Stimulated activated naive CD8-positive, alpha-beta T cell treated with anti-CD3 and anti-CD28 coated beads, Interleukin-15, amount 100 ng/mL, for 72 hours (primary cell): ENCODE results near the gene S1PR3.

ENCODE experiments used
- ATAC-seq: fragments of 150-1000 bp; cut with Tn5 transposase; 2 replicates; pipeline ENCODE4 v1.10.0; 2021; ENCODE audit warnings: mild to moderate bottlenecking, moderate library complexity
- DNase-seq, 2 donors: peaks; one replicate each; pipeline ENCODE4 v3.0.0; 2021 to 2022
- H3K27ac Mint-ChIP-seq, 2 donors: one replicate each; pipeline ENCODE4 v1.8.0; 2022; ENCODE audit warnings: mild to moderate bottlenecking in 2 of 2, mixed read lengths in 2 of 2, moderate library complexity in 2 of 2
- H3K27me3 Mint-ChIP-seq: one replicate; pipeline ENCODE4 v1.8.0; 2022; ENCODE audit warnings: mixed read lengths
- H3K4me1 Mint-ChIP-seq: one replicate; pipeline ENCODE4 v1.8.0; 2022; ENCODE audit warnings: mild to moderate bottlenecking, mixed read lengths
- H3K4me3 Mint-ChIP-seq, 2 donors: one replicate each; pipeline ENCODE4 v1.8.0; 2022; ENCODE audit warnings: mild to moderate bottlenecking in 2 of 2, mixed read lengths in 2 of 2, moderate library complexity in 1 of 2
- H3K9me3 Mint-ChIP-seq, 2 donors: one replicate each; pipeline ENCODE4 v1.8.0; 2022; ENCODE audit warnings: mixed read lengths in 2 of 2

The S1PR3 gene

DNA sequence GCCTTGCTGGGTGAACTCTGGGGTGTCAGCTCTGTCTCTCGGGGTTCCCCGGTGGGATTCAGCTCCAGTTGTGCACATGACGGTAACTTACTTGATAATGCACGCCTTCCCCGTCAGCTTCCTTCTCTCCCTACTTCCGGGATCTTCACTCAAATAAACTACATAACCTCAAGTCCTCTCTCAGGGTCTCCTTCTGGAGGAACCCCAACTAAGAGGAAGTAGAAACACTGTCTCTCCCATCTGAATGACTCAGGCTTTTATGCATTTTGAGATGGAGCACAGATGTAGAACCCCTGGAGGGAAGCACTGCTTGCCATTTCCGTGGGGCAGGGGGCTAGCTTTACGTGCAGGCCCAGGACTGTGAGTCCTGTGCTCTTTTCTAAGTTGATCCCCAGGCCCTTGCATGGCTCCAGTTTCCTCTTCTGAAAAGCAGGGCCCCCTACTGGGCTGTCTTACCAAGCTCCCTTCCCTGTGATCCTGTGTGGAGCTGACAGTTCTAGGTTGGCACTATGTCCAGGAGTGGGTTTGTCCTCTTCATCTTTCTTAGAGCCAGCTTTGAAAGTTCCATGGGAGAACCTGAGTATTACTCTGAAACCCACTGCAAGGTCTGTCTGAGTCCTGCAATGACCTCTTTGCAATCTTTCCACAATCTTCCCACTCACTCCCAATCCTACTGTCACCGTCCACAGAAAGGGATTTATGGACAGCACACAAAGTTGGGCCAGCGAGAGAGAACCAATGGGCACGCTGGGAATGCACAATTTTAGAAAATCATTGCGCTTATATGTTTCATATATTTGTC is 17.7 kb downstream of the S1PR3 start:
- Mint-ChIP-seq H3K4me3 (no peak overlapping the region), H3K9me3 (no peaks in the 10 kb centered on the region), H3K4me1 (no peaks in the 10 kb centered on the region), H3K27ac (no peak overlapping the region), H3K27me3 (peaks cover 20% of the 10 kb centered on the region)
- ATAC-seq (no peak), DNase-seq (no peak)

GRCh38 chr9:89009546-89009840 is 18.2 kb downstream of the S1PR3 start:
- ATAC-seq = no peak
- Mint-ChIP-seq H3K9me3 (no peaks in the 10 kb centered on the region), H3K4me1 (no peaks in the 10 kb centered on the region), H3K27ac (no peak overlapping the region), H3K4me3 (no peak overlapping the region), H3K27me3 (peaks cover 22% of the 10 kb centered on the region)
- no peak for DNase-seq

DNA sequence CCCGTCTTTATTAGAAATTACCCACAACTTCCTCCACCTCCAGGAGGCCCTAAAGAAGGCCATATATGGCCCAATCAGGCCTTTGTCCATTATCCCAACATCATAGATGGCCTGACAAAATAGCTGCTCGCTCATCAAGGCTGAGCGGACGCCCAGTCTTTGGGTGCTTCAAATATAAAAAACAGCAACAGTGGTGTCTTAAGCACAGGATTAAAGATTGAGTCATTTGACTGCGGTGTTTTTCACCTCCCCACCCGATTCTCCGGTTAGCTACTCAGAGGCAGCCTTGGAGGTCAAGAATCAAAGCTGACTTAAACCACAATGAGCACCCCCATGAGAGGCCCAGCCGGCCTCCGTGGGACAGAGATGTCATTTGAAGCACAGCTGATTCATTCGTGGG is 18.8 kb downstream of the S1PR3 start:
- H3K27me3 Mint-ChIP-seq = peaks cover 27% of the 10 kb centered on the region
- H3K27ac Mint-ChIP-seq = no peak overlapping the region
- no peaks in the 10 kb centered on the region for H3K4me1 Mint-ChIP-seq
- DNase-seq (no peak), ATAC-seq (no peak)
- H3K9me3 Mint-ChIP-seq = no peaks in the 10 kb centered on the region
- no peak overlapping the region for H3K4me3 Mint-ChIP-seq

DNA sequence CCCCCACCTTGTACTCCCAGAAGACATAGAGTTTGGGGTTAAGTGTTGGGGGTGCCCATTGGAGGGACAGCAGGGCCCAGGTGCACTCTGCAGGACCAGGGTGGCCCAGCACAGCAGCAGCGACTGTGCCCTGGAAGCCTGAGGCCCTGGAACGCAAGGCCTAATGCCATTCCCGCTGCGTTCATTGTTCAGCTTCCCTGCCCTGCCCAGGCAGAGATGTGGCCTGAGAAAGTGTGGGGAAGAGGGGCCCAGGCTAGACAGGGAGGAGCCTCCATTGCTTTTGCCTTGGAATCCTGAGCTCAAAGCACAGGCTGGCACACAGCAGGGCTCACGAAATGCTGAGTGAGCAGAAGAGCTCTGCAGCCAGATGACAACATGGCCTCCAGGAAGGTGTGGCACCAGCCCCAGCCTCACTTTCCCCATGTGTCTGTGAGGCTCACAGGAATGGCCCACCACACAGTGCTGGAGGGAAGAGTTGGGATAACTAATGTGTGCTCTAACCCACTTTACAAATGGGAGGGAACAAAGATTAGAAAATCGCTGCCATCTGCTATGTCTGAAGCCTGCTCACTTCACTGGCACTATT is 19.4 kb downstream of the S1PR3 start:
- no peak for ATAC-seq
- Mint-ChIP-seq H3K4me1 (no peaks in the 10 kb centered on the region), H3K4me3 (no peak overlapping the region), H3K9me3 (no peaks in the 10 kb centered on the region), H3K27me3 (peaks cover 32% of the 10 kb centered on the region), H3K27ac (no peak overlapping the region)
- DNase-seq = no peak

DNA sequence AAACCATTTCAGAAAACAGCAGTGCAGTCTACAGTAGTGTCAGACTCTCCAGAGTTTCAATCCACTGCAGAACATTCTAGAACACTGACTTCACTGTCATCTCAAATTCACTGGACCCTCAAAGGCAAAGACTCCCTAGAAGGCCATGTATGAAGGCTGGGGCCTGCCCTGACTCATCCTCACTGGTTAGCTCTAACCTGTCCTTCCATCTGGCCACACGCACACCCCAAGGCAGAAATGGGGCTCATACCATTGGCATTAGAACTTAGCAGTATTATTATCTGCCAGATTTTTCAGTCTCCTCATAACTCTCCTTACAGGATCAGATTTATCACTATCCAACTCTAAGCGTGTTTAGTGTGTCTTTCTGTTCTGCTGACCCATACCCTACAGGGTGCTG is 20.4 kb downstream of the S1PR3 start:
- H3K27me3 Mint-ChIP-seq = peaks cover 29% of the 10 kb centered on the region
- no peak for ATAC-seq
- no peak for DNase-seq
- H3K4me3 Mint-ChIP-seq = no peak overlapping the region
- no peaks in the 10 kb centered on the region for H3K9me3 Mint-ChIP-seq
- H3K4me1 Mint-ChIP-seq = no peaks in the 10 kb centered on the region
- no peak overlapping the region for H3K27ac Mint-ChIP-seq

DNA sequence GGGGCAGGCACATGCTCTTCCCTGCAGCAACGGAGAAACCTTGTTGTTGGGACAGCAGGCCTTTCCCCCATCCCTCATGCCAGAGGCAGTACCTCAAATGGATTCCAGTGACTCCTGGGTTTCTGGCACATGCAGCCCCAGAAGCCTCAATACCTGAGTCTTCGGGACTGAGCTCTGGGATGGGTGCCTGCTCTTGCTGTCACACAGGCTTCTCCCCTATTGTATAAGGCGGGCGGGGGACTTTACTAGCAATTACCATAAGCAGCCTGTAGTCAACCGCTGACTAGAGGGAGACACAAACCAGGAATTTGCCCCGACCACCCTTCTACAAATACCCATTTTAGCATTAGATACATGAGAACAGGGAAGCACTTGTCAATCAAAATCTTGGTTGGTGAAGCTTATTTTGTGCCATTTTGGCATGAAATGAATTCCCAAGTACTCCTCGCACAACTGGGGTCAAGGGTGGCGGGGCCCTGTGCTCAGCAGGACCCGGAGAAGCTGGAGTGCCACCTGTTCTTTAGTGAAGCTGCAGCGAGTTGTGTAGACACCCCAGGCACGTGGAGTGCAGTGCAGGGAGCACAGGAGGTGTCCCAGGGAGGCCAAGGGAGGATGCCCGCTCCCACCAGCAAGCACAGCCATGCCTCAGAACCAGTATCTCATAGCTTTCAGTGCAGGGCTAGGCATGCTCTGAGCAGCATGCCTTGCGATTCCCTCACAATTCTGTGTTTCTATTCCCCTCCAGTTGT is 21.2 kb downstream of the S1PR3 start:
- Mint-ChIP-seq H3K4me1 (no peaks in the 10 kb centered on the region), H3K4me3 (no peak overlapping the region), H3K9me3 (no peaks in the 10 kb centered on the region), H3K27me3 (peaks cover 25% of the 10 kb centered on the region), H3K27ac (no peak overlapping the region)
- DNase-seq = no peak
- ATAC-seq = no peak

DNA sequence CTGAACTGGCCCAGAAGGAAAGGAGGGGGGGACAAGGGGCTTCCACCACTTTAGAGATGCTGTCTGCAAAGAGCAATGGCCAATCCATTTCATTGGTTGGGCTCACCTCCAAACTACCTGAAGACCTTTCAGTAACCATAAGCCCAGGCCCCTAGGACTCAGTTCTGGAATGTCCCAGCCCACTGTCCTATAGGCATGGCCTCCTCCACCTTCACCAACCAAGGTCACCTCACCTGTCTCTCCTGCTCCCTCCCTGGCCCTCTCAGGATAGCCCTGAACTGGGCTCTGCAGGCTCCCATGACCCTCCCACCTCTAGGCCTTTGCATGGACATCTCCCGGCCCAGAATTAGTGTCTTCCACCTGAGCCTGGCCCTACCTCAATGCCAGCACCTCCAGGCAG is 22.4 kb downstream of the S1PR3 start:
- no peak for DNase-seq
- H3K4me3 Mint-ChIP-seq = no peak overlapping the region
- H3K9me3 Mint-ChIP-seq = no peaks in the 10 kb centered on the region
- no peak overlapping the region for H3K27ac Mint-ChIP-seq
- peaks cover 19% of the 10 kb centered on the region for H3K27me3 Mint-ChIP-seq
- H3K4me1 Mint-ChIP-seq = no peaks in the 10 kb centered on the region
- no peak for ATAC-seq

GRCh38 chr9:89014153-89014552 is 22.9 kb downstream of the S1PR3 start:
- Mint-ChIP-seq H3K27me3 (peaks cover 19% of the 10 kb centered on the region), H3K9me3 (no peaks in the 10 kb centered on the region), H3K4me1 (no peaks in the 10 kb centered on the region), H3K4me3 (no peak overlapping the region), H3K27ac (no peak overlapping the region)
- no peak for ATAC-seq
- no peak for DNase-seq

DNA sequence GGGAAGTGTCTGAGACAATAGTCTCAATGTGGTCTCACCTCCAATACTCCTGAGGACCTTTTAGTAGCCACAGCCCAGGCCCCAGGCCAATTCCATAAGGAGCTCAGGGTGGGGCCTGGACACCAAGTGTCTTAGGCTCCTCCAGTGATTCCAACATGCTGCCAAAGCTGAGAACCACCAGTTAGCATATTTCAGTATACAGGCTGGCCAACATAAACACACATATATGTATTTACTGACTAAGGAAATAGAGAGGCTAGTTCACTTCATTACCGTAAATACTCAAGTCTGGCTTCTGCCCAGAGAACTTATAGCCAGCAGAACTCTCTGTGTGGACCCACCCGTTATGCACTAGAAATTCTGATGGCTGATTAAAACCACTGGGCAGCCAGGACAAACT is 24.1 kb downstream of the S1PR3 start:
- ATAC-seq (no peak), DNase-seq (no peak)
- Mint-ChIP-seq H3K27ac (no peak overlapping the region), H3K4me1 (no peaks in the 10 kb centered on the region), H3K4me3 (no peak overlapping the region), H3K9me3 (no peaks in the 10 kb centered on the region), H3K27me3 (peaks cover 19% of the 10 kb centered on the region)

GRCh38 chr9:89020754-89021153 is 29.5 kb downstream of the S1PR3 start:
- ATAC-seq = no peak
- H3K4me3 Mint-ChIP-seq = no peak overlapping the region
- no peak overlapping the region for H3K27ac Mint-ChIP-seq
- peaks cover 0 to 9% of the 10 kb centered on the region in 2 donors for H3K9me3 Mint-ChIP-seq
- peaks cover 14% of the 10 kb centered on the region for H3K27me3 Mint-ChIP-seq
- DNase-seq = no peak
- no peaks in the 10 kb centered on the region for H3K4me1 Mint-ChIP-seq

GRCh38 chr9:89021154-89021803 is 30.0 kb downstream of the S1PR3 start:
- DNase-seq (no peak), ATAC-seq (no peak)
- Mint-ChIP-seq H3K4me1 (no peaks in the 10 kb centered on the region), H3K27ac (no peak overlapping the region), H3K4me3 (no peak overlapping the region), H3K9me3 (peaks cover 0 to 9% of the 10 kb centered on the region in 2 donors), H3K27me3 (peaks cover 11% of the 10 kb centered on the region)

GRCh38 chr9:89022001-89022759 is 30.9 kb downstream of the S1PR3 start:
- DNase-seq = no peak
- Mint-ChIP-seq H3K27me3 (peaks cover 20% of the 10 kb centered on the region), H3K27ac (no peak overlapping the region), H3K9me3 (peaks cover 0 to 9% of the 10 kb centered on the region in 2 donors), H3K4me1 (no peaks in the 10 kb centered on the region), H3K4me3 (no peak overlapping the region)
- no peak for ATAC-seq

GRCh38 chr9:89022902-89023301 is 31.6 kb downstream of the S1PR3 start:
- no peaks in the 10 kb centered on the region for H3K4me1 Mint-ChIP-seq
- peaks cover 27% of the 10 kb centered on the region for H3K27me3 Mint-ChIP-seq
- peaks cover 0 to 15% of the 10 kb centered on the region in 2 donors for H3K9me3 Mint-ChIP-seq
- H3K4me3 Mint-ChIP-seq = no peak overlapping the region
- no peak for ATAC-seq
- H3K27ac Mint-ChIP-seq = no peak overlapping the region
- DNase-seq = no peak

- no peak for ATAC-seq
- no peak overlapping the region for H3K27ac Mint-ChIP-seq
- peaks cover 33% of the 10 kb centered on the region for H3K27me3 Mint-ChIP-seq
- no peaks in the 10 kb centered on the region for H3K4me1 Mint-ChIP-seq
- no peak for DNase-seq
- no peak overlapping the region for H3K4me3 Mint-ChIP-seq
- peaks cover 3 to 20% of the 10 kb centered on the region in 2 donors for H3K9me3 Mint-ChIP-seq
These were observed 32.5 kb downstream of the S1PR3 start for GRCh38 chr9:89023740-89024139.

DNA sequence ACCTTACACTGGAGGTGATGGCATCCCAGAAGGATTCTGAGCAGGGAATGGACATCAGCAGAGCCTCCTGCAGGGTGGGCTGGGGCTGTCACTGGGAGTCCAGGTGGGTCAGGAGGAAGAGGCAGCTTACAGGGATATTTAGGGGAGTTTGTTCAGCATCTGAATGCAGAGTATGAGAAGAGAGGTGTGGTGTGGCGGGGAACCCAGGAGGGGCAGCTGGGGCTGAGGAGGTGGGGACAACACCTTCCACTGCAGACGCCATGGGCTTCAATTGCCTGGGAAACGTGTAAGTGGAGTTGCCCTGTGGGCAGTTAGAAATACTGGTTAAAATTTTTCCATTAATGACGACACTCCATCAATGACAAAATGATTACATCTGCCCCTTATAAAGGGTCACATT is 33.5 kb downstream of the S1PR3 start:
- H3K27me3 Mint-ChIP-seq = peaks cover 33% of the 10 kb centered on the region
- no peak for ATAC-seq
- peaks cover 3 to 20% of the 10 kb centered on the region in 2 donors for H3K9me3 Mint-ChIP-seq
- H3K4me3 Mint-ChIP-seq = no peak overlapping the region
- no peak overlapping the region for H3K27ac Mint-ChIP-seq
- no peaks in the 10 kb centered on the region for H3K4me1 Mint-ChIP-seq
- DNase-seq = no peak
